Measurements from ENCODE around the gene INPP5K.

The INPP5K gene

GRCh38 chr17:1506649-1507267, 9.7 kb downstream of the INPP5K start:
- DNase-seq (ENCODE audit: low read depth in 3 of 3) = no peak

- DNase-seq (ENCODE audit: low read depth in 3 of 3) = no peak
Measured at GRCh38 chr17:1505586-1505985, 10.8 kb downstream of the INPP5K start.

- no peak for DNase-seq (ENCODE audit: low read depth in 3 of 3)
Measured at GRCh38 chr17:1504866-1505265, 11.5 kb downstream of the INPP5K start.

GRCh38 chr17:1503699-1504098, 12.7 kb downstream of the INPP5K start:
- DNase-seq (ENCODE audit: low read depth in 3 of 3) = no peak

- DNase-seq (ENCODE audit: low read depth in 3 of 3) = no peak
Measured at GRCh38 chr17:1498869-1499268, 17.5 kb downstream of the INPP5K start.

GRCh38 chr17:1498233-1498632, 18.2 kb downstream of the INPP5K start:
- DNase-seq (ENCODE audit: low read depth in 3 of 3) = no peak

GRCh38 chr17:1497831-1498230, 18.6 kb downstream of the INPP5K start:
- DNase-seq (ENCODE audit: low read depth in 3 of 3) = no peak

GRCh38 chr17:1496869-1497268, 19.5 kb downstream of the INPP5K start:
- DNase-seq (ENCODE audit: low read depth in 3 of 3) = no peak

GRCh38 chr17:1495265-1495989, 21.0 kb downstream of the INPP5K start:
- no peak for DNase-seq (ENCODE audit: low read depth in 3 of 3)

- DNase-seq (ENCODE audit: low read depth in 3 of 3) = no peak
Measured at GRCh38 chr17:1494736-1495253, 21.6 kb downstream of the INPP5K start.

- no peak for DNase-seq (ENCODE audit: low read depth in 3 of 3)
Measured at GRCh38 chr17:1494203-1494602, 22.2 kb downstream of the INPP5K start.

- DNase-seq (ENCODE audit: low read depth in 3 of 3) = no peak
Measured at GRCh38 chr17:1493291-1493980, 23.0 kb downstream of the INPP5K start.

GRCh38 chr17:1492249-1493206, 23.9 kb downstream of the INPP5K start, which contains the start of gene MYO1C:
Gene MYO1C (minus strand): TSS chr17:1492686. CDS start chr17:1492487, 199 bp downstream.
- DNase-seq (ENCODE audit: low read depth in 3 of 3) = no peak

GRCh38 chr17:1491443-1492248, 24.8 kb downstream of the INPP5K start:
- DNase-seq (ENCODE audit: low read depth in 3 of 3) = peak in 1 of 3 experiments; percentile 44

GRCh38 chr17:1490643-1491442, 25.6 kb downstream of the INPP5K start:
- DNase-seq (ENCODE audit: low read depth in 3 of 3) = peak in 2 of 3 experiments; percentile 48 to 77

- no peak for DNase-seq (ENCODE audit: low read depth in 3 of 3)
Measured at GRCh38 chr17:1488826-1489270, 27.6 kb downstream of the INPP5K start.

- DNase-seq (ENCODE audit: low read depth in 3 of 3) = peak in 2 of 3 experiments; percentile 42 to 61
Measured at GRCh38 chr17:1487939-1488825, 28.2 kb downstream of the INPP5K start.
